Measurements from ENCODE around the gene FBXW2. TPM values are rescaled to one million over a fixed set of nuclear protein-coding genes. Genes with fewer than 3 reads are reported as not detected.

FBXW2 gene
- total and polyA plus RNA-seq, 3 experiments from 2014 or later, result 39.3 to 73.4 (median 73.2) TPM

DNA sequence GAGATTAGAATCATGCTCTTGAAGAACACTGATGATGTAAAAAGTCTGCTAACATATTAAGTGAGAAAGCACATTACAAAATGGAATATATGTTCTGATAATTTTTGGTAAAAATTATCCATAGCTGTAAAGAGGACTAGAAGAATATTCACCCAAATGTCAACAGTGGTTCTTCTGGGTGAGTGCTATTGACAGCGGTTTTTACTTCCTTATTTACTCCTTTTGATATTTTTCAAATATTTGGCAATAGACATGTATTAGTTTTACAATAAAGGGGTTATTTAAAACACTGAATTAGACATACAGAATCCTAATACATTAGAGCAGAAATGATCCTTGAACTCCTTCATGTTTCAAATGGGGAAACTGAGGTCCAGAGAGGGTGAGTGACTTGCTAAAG is 52.0 kb downstream of the FBXW2 start:
- no peak overlapping the region for H3K27ac Mint-ChIP-seq
- no peaks in the 10 kb centered on the region for H3K4me1 Mint-ChIP-seq
- no peak overlapping the region for H3K4me3 ChIP-seq (ENCODE audit: low read length)
- ChIA-PET CTCF (no interaction called here), POLR2A (no interaction called here)
- H3K9me3 Mint-ChIP-seq, result no peaks in the 10 kb centered on the region
- DNase-seq, result no peak
- no peaks in the 10 kb centered on the region for H3K27me3 Mint-ChIP-seq
- no peaks in the 10 kb centered on the region for H3K27me3 ChIP-seq (ENCODE audit: insufficient read depth, low read length, poor library complexity, severe bottlenecking)
- H3K9me3 ChIP-seq (ENCODE audit: low read length), result no peaks in the 10 kb centered on the region
- no peaks in the 10 kb centered on the region for H3K4me1 ChIP-seq (ENCODE audit: insufficient read depth, low read length)
- H3K36me3 Mint-ChIP-seq, result peaks cover 2 to 8% (median 2%) of the 10 kb centered on the region in 3 donors
- H3K36me3 ChIP-seq (ENCODE audit: insufficient read depth, low read length), result no peaks in the 10 kb centered on the region
- H3K4me3 Mint-ChIP-seq, result no peak overlapping the region
- H3K27ac ChIP-seq (ENCODE audit: low read depth, low read length), result no peak overlapping the region

DNA sequence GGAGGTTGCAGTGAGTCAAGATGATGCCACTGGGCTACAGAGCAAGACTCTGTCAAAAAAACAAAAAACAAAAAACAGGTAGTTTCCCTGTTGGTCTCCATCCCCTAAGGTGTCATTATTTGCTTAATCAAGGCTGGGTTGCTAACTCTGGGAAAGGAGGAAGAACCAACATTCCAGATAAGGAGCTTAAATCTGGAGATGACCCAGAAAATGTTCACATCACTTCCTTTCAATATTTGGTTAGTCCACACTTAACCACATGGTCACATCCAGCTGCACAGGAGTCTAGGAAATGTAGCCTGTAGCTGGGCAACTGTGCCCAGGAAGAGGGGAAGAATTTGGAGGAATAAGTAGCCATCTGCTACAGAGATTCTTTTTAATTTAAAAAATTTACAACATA is 53.1 kb downstream of the FBXW2 start:
- H3K27me3 ChIP-seq (ENCODE audit: insufficient read depth, low read length, poor library complexity, severe bottlenecking), result no peaks in the 10 kb centered on the region
- ChIA-PET CTCF (no interaction called here), POLR2A (interaction anchor here (0.7 kb wide), 1 partner anchor 13 kb away, joined by 3 read pairs; no protein-coding TSS in a partner anchor)
- H3K4me3 ChIP-seq (ENCODE audit: low read length), result no peak overlapping the region
- Mint-ChIP-seq H3K36me3 (peaks cover 0 to under 1% (median 0%) of the 10 kb centered on the region in 3 donors), H3K9me3 (no peaks in the 10 kb centered on the region), H3K27ac (peak overlapping the region in 2 of 8 donors; percentile 13 to 72), H3K4me1 (no peaks in the 10 kb centered on the region), H3K27me3 (no peaks in the 10 kb centered on the region), H3K4me3 (no peak overlapping the region)
- no peaks in the 10 kb centered on the region for H3K36me3 ChIP-seq (ENCODE audit: insufficient read depth, low read length)
- DNase-seq, result no peak
- H3K4me1 ChIP-seq (ENCODE audit: insufficient read depth, low read length), result no peaks in the 10 kb centered on the region
- H3K9me3 ChIP-seq (ENCODE audit: low read length), result no peaks in the 10 kb centered on the region
- H3K27ac ChIP-seq (ENCODE audit: low read depth, low read length), result no peak overlapping the region

DNA sequence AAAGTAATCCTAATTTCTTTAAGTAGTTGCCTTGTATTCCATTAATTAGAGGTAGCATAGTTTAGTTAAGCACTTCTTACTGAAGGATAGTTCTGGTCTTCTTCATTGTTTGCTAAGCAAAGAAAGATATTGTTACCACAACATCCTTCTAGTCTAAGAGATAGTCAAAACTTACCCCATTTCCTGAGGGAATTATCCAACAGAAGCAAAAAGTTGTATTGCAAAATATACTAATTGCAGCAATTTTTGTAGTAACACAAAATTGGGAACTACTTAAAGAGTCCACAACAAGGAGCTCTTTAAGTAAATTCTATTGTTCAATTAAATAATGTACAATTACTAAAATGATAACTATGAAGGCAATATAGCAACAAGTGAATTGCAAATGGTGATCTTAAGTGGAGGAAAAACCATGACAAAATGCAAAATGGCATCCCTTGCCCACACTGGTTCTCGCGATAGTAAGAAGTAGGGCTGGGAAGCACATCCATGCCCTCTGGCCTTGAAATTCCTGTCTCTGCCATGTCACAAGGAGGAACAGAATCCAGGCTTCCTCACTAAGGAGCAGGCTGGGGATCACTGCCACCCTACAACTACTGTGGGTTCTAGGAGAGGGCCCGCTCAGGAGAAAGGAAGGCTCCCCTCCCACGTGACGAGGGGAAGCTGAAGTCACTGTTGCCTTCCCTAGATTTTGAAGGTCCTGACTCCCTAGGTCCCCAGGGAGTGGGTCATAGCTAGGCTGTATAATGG is 55.6 kb downstream of the FBXW2 start:
- ChIA-PET POLR2A (interaction anchor here (0.6 kb wide), 1 partner anchor 89 kb away, joined by 3 read pairs; no protein-coding TSS in a partner anchor), CTCF (no interaction called here)
- no peaks in the 10 kb centered on the region for H3K9me3 Mint-ChIP-seq
- Histone ChIP-seq H3K4me3 (ENCODE audit: low read length) (no peak overlapping the region), H3K36me3 (ENCODE audit: insufficient read depth, low read length) (no peaks in the 10 kb centered on the region), H3K27ac (ENCODE audit: low read depth, low read length) (no peak overlapping the region), H3K9me3 (ENCODE audit: low read length) (no peaks in the 10 kb centered on the region), H3K27me3 (ENCODE audit: insufficient read depth, low read length, poor library complexity, severe bottlenecking) (no peaks in the 10 kb centered on the region), H3K4me1 (ENCODE audit: insufficient read depth, low read length) (no peaks in the 10 kb centered on the region)
- no peaks in the 10 kb centered on the region for H3K4me1 Mint-ChIP-seq
- no peak for DNase-seq
- H3K4me3 Mint-ChIP-seq, result no peak overlapping the region
- no peak overlapping the region for H3K27ac Mint-ChIP-seq
- no peaks in the 10 kb centered on the region for H3K36me3 Mint-ChIP-seq
- H3K27me3 Mint-ChIP-seq, result no peaks in the 10 kb centered on the region

DNA sequence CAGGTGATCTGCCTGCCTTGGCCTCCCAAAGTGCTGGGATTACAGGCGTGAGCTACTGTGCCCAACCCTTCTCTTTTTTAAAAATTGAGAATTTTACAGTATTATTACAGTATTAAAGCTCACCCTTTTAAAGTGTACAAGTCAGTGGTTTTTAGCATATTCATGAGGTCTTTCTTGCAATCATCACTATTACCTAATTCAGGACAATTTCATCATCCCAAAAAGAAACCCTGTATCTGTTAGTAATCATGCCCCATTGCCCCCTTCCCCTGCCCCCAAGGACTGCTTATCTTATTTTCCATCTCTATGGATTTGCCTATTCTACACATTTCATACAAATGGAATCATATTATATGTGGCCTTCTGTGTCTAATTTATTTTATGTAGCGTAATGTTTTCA is 56.3 kb downstream of the FBXW2 start:
- Histone ChIP-seq H3K9me3 (ENCODE audit: low read length) (no peaks in the 10 kb centered on the region), H3K36me3 (ENCODE audit: insufficient read depth, low read length) (no peaks in the 10 kb centered on the region), H3K27me3 (ENCODE audit: insufficient read depth, low read length, poor library complexity, severe bottlenecking) (no peaks in the 10 kb centered on the region), H3K27ac (ENCODE audit: low read depth, low read length) (no peak overlapping the region), H3K4me1 (ENCODE audit: insufficient read depth, low read length) (no peaks in the 10 kb centered on the region), H3K4me3 (ENCODE audit: low read length) (no peak overlapping the region)
- Mint-ChIP-seq H3K4me1 (no peaks in the 10 kb centered on the region), H3K27ac (peak overlapping the region in 1 of 8 donors; percentile 23), H3K9me3 (no peaks in the 10 kb centered on the region), H3K36me3 (no peaks in the 10 kb centered on the region), H3K27me3 (no peaks in the 10 kb centered on the region), H3K4me3 (no peak overlapping the region)
- no peak for DNase-seq
- CTCF ChIA-PET, result no interaction called here
- POLR2A ChIA-PET, result no interaction called here

DNA sequence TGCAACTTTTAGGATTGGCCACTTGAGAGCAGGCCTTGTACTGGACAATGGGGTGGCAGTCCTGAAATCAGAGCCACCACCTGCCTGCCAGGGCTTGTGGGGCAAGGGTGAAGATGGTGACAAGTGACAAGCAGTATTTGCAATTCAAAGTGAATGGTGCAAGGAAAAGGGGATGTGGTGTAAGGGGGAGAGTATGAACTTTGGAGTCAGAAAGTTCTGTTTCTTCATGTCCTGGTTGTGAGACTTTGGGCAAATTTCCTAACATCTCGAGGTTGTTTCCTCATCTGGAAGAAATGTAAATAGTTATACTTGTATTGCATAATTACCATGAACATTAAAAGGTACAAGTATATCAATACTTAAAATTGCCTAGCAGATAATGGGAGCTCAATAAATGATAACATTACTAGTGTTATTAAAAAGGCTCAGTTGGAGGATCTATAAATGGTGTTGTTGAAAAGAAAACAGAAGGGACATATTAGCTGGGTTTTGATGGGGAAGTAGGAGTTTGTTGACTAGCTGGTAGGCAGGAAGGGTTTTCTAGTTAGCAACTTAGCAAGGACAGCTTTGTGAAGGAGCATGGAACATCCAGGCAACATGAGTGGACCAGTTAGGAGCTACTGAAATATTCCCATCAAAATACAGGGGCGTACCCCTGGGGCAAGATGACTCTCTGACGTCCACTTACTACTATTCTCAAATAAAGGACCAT is 57.6 kb downstream of the FBXW2 start:
- Mint-ChIP-seq H3K27ac (no peak overlapping the region), H3K27me3 (no peaks in the 10 kb centered on the region), H3K4me3 (no peak overlapping the region), H3K9me3 (no peaks in the 10 kb centered on the region), H3K4me1 (no peaks in the 10 kb centered on the region), H3K36me3 (no peaks in the 10 kb centered on the region)
- H3K27me3 ChIP-seq (ENCODE audit: insufficient read depth, low read length, poor library complexity, severe bottlenecking), result no peaks in the 10 kb centered on the region
- no peaks in the 10 kb centered on the region for H3K36me3 ChIP-seq (ENCODE audit: insufficient read depth, low read length)
- CTCF ChIA-PET, result no interaction called here
- H3K27ac ChIP-seq (ENCODE audit: low read depth, low read length), result no peak overlapping the region
- no peaks in the 10 kb centered on the region for H3K4me1 ChIP-seq (ENCODE audit: insufficient read depth, low read length)
- POLR2A ChIA-PET, result no interaction called here
- H3K9me3 ChIP-seq (ENCODE audit: low read length), result no peaks in the 10 kb centered on the region
- H3K4me3 ChIP-seq (ENCODE audit: low read length), result no peak overlapping the region
- DNase-seq, result no peak

DNA sequence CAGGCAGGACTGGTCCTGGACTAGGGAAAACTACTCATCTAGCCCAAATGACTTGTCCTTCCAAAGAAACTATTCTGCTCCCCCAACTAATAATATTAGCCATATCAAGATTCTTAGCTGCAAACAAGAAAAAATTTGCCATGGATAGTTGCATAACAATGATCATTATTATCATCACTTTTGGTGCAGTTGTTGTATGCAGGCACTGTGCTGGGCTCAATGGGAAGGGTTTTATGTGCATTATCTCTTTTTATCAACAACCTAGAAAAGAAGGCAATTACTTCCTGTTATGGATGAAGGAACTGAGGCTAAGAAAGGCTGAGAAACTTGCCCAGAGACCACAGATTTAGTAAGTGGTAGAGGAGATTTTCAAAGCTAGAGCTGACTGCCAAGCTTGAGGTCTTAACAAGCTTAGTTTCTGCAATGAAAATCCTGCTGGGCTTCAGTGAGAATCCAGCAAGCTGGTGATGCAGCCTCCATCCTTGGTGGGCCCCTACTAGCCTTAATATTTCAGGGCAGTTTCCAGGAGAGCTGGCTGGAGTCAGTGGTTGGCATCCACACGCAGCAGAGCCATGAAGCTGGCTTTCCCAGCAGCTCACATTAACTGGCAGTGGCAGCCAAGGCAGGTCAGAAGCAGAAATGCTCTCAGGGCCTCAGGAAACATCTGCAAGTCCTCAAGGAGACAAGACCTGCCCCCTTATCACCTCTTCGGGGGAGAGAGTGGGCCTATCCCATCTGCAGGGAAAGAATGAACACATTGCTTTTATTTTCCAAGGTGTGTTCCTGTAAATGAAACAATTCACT is 58.4 kb downstream of the FBXW2 start:
- no peak overlapping the region for H3K27ac ChIP-seq (ENCODE audit: low read depth, low read length)
- H3K4me1 ChIP-seq (ENCODE audit: insufficient read depth, low read length), result no peaks in the 10 kb centered on the region
- DNase-seq, result no peak
- H3K9me3 ChIP-seq (ENCODE audit: low read length), result no peaks in the 10 kb centered on the region
- Mint-ChIP-seq H3K9me3 (no peaks in the 10 kb centered on the region), H3K27ac (peak overlapping the region in 2 of 8 donors; percentile 63 to 78), H3K27me3 (no peaks in the 10 kb centered on the region), H3K4me1 (no peaks in the 10 kb centered on the region), H3K36me3 (no peaks in the 10 kb centered on the region), H3K4me3 (no peak overlapping the region)
- no peak overlapping the region for H3K4me3 ChIP-seq (ENCODE audit: low read length)
- CTCF ChIA-PET, result no interaction called here
- no peaks in the 10 kb centered on the region for H3K27me3 ChIP-seq (ENCODE audit: insufficient read depth, low read length, poor library complexity, severe bottlenecking)
- POLR2A ChIA-PET, result interaction anchor here (0.5 kb wide), 1 partner anchor 24 kb away, joined by 7 read pairs; no protein-coding TSS in a partner anchor
- no peaks in the 10 kb centered on the region for H3K36me3 ChIP-seq (ENCODE audit: insufficient read depth, low read length)

DNA sequence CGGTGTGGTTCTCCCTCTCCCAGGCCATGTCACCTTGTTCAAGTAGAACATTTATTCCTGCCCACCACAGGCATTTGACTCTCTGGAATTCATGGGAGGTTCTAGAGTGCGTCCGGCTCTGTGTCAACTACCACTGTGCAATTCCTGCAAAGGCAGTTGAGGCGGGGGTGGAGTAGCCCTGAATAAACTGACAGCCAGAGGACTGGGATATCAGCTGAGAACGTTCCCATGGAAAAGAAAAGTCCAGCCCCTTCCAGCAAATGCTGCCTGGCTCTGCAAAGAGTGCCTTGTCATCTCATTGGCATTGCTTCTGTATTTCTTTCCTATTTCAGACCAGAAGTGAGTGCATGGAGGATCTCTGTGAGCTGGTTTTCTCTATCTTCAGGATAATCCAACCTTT is 60.0 kb downstream of the FBXW2 start:
- H3K36me3 ChIP-seq (ENCODE audit: insufficient read depth, low read length), result no peaks in the 10 kb centered on the region
- Mint-ChIP-seq H3K36me3 (no peaks in the 10 kb centered on the region), H3K27ac (no peak overlapping the region), H3K27me3 (no peaks in the 10 kb centered on the region), H3K9me3 (no peaks in the 10 kb centered on the region), H3K4me3 (no peak overlapping the region), H3K4me1 (no peaks in the 10 kb centered on the region)
- CTCF ChIA-PET, result no interaction called here
- H3K9me3 ChIP-seq (ENCODE audit: low read length), result no peaks in the 10 kb centered on the region
- POLR2A ChIA-PET, result no interaction called here
- no peaks in the 10 kb centered on the region for H3K4me1 ChIP-seq (ENCODE audit: insufficient read depth, low read length)
- no peak overlapping the region for H3K4me3 ChIP-seq (ENCODE audit: low read length)
- no peak for DNase-seq
- no peaks in the 10 kb centered on the region for H3K27me3 ChIP-seq (ENCODE audit: insufficient read depth, low read length, poor library complexity, severe bottlenecking)
- no peak overlapping the region for H3K27ac ChIP-seq (ENCODE audit: low read depth, low read length)

All from CD8-positive, alpha-beta memory T cell (primary cell).